ENCODE measurements around the gene SMAD7. TPM values are rescaled to one million over a fixed set of nuclear protein-coding genes. Genes with fewer than 3 reads are reported as not detected.

SMAD7 gene
- total RNA-seq, 1 donor from 2014 or later = 3.7 TPM

DNA sequence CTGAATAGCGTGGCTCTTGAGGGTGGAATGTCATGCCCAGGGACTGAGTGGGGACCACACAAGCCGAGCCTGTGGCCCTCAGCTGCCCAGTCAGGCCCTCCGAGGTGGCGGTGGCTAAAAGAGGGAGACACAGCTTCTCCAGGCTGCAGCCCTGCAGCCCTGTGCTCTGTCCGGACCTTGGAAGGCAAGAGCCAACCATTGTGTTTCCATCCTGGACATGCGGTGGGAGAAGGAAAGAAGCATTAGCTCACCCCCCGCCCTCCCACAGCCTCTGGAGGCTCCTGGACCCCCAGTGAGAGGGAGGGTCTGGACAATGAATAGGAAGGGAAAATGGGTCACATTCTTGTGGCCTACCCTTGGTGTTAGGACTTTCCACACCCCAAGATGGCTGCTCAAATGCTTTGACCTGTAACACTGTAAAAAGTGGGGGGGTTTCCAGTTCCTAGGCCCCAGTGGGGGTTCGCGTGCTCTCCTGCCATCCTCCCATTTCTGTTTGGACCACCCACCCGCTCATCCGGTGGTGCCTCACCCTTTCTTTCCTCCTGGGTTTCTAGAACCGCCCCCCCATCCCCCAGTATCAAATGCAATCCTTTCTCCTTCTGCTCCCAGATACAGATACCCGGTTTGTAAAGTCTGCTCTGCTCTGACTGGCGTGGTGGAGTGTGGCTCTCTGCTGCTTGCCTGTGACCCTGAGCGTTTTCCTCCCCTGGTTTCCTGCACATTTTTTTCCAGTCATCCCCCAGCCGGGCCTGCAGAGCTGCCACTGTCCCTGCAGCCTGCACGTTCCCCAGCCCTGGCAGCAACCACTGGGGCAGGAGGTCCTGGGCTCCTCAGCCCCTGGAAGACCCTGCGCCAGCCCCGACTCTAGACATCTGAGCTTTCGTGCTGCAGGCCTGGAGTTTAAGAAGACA lies 36.3 kb upstream of the SMAD7 start:
- no peak for ATAC-seq

DNA sequence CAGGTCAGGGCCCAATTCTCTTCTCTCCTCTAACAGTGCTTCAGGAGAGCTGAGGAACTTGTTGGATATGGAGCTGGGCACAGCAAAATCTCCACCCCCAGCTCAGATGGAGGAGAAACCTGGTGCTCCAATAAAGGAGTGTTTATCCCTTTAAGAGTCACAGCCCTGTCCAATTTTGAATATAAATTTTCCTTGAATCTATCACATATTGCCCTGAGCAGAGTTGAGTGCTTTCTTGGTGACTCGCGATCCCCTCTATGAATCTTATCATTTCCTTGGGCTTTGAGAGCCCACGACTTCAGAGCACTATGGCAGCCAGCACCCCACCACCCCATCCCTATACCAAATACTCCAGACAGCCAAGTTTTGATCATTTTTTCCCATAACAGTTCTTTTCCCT lies 34.4 kb upstream of the SMAD7 start:
- ATAC-seq = no peak

DNA sequence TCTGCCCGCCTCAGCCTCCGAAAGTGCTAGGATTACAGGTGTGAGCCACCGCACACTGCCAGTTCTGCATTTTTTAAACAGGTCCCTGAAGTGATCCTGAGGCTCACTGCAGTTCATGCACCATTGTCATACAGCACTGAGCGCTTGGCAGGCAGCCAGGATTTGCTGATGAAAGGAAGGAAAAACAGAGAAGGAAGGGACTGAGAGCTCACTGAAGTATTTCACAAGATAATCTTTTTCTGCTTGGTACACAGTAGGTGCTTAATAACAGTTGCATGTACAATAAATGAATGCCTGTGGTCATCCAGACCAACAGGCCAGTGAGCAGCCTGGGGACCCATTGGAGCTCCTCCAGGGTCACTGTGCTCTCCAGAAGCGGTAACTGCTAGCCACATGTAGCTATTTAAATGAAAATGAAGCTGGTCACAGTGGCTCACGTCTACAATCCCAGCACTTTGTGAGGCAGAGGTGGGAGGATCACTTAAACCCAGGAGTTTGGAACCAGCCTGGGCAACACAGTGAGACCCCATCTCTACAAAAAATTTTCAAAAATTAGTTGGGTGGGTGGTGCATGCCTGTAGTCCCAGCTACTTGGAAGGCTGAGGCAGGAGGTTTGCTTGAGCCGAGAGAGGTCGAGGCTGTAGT lies 33.1 kb upstream of the SMAD7 start:
- ATAC-seq = no peak

DNA sequence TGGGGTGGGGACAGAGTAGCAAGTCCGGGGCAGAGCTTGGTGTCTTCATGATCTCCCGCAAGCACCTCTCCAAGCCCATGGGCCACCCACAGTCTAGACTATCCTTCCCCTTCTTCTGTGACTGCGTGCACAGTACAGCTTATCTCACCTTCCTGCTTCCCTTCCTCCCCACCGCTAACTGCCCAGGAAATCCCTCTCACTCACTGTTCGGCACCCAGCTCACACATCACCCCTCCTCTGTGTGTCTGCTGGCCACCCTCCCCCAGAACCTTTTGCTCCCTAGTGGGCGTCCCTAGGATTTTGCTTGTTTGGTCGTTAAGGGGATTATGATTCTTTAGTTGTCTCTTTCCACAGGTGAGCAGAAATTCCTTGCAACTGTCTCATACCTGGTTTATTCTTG lies 31.5 kb upstream of the SMAD7 start:
- ATAC-seq = no peak

DNA sequence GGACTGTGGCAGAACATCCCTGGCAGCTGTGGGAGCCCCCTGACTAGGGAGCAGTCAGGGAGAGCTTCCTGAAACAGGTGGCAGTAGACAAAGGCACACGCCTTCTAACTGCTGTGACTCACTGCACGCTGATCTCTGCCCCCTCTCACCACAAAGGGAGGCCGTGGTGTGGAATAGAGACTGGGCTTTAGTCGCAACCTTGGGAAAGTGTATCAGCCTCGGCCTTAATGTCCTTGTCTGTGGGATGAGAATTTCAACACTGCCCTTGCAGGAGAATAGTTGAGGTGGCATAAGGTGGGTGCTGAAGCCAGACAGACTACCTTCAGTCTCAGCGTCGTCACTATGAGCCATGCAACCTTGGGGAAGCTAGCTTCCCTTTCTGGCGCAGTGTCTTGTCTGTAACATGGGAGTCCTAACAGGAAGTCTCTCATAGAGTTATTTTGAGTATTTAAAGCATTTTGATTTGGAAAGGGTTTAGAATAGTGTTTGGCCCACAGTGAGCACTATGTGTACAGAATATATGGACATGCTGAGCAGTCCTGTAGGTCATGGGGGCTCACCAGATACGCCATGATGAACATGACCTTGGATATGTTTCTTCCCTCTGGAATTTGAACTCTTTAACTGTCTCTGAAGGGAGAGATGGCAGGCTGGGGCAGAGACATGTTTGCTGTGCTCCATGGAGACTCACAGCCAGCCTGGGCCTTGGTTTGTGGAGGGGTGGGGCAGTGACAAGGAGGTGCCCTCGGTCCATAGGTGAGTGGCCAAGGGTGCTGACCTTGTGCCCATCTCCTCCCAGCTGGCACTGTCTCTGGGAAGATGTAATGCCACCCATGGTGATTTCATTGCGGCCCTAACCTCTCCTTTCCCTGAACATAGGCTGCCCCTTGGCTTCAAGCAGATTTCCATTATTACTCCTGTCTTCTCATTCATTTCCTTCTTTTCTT lies 29.5 kb upstream of the SMAD7 start:
- ATAC-seq = no peak

DNA sequence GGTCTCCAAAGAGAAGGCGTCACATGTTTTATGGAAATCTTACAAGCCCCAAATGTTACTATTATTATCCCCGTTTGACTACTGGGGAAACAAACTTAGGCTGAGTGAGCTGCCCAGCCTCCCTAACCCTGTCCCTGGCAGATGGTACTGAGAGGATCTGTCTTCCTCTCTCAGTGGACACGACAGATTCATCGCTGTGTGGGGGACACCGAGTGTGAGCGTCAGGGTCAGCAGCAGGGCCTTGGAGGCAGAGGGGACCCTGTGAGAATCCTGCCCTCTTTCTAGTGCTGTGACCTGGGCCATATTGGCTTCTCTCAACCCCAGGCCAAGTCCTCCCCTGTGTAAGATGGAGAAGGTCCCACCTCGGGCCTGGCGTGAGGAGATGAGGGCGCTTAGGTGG lies 27.1 kb upstream of the SMAD7 start:
- no peak for ATAC-seq

DNA sequence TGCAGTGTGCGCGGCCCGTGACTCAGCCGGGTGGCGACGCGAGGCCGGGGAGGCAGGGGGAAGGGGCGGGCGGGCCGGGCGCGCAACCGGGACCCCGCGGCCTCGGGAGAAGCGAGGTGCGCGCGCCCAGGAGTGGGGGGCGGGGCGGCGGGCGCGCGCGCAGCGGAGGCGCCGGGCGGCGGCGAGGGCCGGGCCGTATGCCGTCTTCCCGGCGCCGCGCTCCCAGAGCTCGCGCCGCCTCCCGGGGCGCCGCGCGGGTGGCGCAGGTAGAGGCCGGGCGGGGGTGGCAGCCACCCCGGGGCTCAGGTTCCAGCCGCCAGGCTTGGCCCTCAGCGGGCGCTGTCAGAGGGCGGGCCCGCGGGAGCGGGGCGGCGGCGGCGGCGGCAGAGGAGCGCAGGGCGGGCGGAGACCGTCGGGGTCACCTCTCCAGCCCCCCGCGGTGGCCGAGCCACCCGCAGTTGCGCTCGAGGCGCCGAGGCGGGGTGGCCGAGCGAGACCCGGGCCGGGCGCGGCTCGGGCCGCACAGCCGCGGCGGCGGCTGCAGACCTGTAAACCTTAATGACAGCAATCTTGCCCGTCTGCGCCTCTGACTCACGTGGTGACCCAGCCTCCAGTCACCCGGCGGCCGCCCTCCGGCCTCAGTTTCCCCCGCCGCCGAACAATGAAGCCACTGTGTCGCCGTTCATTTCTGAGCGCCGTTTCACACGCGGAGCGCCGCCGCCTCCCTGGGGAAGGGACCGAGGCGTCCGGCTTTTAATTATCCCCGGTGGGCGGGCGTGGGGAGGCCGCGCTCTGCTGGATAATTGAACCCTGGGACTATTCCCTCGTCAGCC lies 25.3 kb upstream of the SMAD7 start:
- ATAC-seq = peak; percentile 74

DNA sequence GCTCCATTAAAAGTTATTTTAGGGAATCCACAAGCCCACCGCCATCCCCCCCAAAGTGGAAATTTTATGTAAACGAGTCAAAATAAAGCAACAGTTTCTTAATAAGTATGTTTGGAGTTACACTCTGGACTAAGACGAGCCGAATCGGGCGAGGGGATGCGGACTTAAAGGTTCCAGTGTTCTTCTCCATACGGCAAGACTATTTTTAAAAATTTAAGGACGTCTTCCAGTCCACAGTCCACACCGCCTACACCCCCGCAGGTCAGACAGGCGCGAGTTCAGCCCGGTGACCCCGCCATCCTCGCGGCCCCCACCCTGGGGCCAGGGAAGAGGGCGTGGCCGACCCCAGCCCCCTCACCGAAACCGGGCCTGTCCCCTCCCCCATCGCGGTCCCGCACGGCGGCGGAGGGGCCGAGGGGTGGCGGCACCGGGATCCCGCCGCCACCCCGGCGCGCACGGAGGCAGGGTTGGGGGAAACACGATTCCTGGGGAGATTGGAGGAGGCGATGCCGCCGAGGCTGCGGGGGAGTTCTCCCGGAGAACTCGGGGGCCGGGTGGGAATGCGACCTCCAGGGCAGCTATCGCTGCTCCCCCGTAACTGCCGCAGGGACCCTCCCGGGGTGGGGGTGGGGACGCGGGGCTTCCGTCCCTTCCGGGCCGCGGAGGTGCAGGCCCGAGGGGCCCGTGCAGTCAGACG lies 24.5 kb upstream of the SMAD7 start:
- peak; percentile 3 for ATAC-seq

DNA sequence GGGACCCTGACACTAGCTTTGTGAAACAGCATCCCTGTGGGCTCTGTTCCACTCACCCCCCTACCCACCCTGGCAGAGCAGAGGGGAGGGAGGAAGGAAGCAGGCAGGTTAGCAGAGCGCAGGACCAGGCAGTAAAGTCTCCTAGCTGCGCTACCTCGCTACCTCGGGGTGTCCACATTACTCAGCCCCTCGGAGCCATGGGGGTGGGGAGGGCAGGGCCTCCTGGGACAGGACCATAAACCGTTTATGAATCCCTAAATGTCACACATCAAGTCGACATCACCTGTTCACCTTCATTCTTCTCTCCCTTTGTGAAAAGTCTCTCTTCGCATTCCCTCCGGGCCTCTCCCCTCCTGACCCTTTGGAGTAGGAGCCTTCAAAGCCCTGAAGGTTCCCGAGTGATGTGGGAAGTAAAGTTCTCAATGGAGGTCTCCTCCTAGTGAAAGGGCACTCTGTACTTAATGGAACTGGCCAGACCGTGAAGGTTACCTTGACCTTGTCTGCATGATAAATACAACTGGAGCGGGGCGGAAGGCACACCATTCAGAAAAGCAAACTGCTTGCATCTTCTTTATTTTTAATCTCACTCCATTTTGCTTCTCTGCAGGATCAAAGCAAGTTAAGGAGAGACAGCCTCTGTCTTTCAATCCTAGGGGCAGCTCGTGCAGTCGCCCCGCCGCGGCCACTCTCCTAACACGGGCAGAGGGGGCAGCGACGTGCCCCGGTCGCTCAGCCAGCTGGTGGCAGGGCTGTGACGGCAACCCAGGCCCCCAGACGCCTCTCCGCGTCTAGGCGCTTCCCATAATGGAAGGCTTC lies 23.7 kb upstream of the SMAD7 start:
- peak; percentile 21 for ATAC-seq

DNA sequence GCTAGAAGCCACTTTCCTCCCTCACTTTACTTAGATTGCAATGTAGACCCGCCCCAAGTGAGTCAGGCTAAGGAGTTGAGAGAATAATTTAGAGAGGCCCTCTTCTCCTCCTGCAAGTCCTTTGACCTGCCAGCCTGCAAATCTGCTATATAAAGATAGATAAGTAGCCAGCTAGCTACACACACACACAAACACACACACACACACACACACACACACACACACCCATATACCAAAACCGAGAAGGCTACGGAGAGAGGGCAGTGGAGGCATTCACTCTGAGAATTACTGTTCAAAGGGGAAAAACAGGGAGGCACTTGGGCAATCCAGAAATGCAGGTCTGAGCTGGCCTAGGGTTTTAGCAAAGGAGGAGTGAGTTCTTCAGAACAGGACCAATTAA lies 23.0 kb upstream of the SMAD7 start:
- ATAC-seq = peak; percentile 69

DNA sequence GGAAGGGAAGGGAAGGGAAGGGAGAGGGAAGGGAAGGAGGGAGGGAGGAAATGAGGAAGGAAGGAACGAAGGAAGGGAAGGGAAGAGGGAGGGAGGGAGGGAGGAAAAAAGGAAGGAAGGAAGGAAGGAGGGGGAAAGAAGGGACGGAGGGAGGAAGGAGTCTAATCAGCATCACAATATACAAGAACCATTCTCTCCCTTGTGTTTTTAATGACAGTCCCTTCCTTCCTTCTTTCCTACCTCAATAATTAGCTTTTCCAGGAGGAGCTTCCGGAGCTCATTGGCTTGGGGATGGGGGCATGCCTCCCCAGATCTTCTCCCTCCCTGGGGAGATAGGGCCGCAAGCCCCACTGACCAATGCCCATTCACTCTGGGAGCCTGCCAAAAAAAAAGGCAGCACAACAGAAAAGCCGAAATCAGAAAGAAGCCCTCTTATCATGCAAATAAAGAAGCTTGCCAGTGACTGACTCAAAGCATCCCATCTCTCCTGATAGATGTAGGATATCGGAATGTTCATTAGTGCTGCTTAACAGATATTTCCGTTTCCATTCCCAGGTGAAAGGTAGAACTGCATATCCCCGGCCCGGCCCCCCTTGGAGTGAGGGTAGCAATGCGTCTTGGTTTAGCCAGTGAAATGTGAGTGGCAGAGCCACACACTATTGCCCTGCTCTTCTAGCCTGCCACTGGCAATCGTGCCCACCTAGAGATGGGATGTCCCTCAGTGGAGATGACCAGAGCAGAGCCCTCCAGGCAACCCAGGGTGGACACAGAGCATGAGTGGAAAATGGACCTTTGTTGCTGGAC lies 17.8 kb upstream of the SMAD7 start:
- no peak for ATAC-seq

DNA sequence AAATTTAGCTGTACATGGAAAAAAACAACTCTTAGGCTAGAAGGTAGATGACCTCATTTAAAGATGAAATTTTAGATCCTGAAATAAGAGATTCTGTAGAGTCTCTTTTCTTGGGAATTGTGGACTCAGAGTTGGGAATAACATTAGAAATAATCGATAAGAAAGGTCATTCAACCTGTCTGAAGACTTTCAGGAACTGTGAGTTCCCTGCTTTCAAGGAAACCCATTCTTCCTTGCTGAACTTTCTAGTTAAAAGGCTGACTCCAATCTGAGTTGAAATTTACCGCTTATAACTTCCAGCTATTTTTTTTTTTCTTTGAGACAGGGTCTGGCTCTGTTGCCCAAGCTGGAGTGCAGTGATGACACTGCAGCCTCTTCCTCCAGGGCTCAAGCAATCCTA lies 16.8 kb upstream of the SMAD7 start:
- ATAC-seq = no peak

DNA sequence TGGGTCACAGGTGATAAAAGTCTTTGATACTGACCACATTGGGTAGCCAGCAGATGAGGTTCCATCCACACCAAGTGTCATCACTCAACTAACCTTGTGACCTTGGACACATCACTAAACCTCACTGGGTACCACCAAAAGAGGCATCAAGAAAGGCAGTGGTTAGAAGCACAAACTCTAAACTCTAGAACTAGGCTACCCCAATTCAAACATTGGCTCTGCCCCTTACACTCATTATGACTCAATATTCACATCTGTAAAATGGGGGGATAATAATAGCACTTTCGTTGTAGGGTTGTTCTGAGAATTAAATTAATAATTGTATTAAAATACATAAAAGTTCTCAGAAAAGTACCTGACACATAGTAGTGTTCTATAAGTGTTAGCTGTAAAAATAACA lies 15.8 kb upstream of the SMAD7 start:
- no peak for ATAC-seq

DNA sequence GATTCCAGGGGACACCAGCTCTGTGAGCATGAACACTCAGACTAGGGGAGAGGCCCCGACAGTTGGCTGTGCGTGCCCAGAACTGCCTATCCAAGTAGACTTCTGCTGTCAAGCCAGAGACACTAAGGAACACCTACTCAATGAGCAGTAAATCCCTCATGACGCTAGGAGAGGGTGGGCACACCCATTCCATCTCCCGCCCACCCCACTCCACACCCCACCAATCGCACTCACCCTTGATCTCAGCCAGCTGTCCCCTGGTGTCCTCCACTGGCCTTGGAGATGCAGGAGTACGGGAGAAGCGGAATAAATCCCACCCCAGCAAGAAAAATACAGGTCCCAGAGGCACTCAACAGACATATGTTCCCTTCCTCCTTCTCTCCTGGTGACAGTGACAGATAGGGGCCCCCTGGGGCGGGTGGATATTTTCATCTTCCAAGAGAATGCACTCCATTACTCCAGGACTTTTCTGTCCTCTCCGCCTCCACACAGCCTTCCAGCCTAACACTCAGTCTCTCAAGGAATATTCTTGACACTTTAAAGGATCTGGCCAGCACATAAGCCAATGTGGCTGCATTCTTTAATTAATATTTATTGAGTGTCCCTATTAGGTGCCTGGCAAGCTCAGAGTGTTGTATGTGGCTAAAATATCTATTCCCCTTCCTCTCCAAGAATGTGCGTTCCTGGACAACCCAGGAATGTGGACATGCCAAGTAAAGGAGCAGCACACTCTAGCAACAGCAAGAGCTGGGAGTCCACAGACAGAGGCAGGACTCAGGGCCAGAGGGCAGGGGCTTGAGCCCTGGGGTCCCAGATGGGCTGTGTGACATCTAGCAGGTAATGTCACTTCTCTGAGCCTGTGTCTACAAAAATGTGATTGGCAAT lies 13.1 kb upstream of the SMAD7 start:
- ATAC-seq = no peak

DNA sequence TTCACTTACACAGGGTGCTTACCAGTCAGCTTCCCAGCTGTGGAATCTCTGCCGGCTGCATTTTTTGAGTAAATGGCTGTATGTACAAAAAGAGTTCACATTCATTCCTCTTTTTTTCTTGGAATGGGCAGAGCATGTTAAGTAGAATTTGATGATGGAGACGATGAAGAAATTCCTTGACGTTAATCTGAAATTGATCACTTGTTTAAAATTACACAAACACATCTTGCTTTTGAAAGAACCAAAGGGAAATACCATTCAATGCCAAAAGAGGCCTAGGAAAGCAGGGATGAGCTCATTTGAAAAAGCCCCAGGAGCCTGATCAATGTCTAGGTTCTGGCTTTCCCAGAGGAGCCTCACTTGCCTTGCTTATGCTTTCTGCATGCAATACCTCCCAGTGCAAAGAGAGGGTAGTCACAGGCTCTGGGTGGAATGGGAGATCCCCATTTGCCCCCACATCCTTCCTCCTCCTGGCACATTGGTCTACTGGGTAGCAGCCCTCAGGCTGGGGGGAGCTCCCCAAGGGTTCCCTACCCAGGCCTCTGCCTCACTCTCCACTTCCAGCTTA lies 12.3 kb upstream of the SMAD7 start:
- ATAC-seq = no peak

DNA sequence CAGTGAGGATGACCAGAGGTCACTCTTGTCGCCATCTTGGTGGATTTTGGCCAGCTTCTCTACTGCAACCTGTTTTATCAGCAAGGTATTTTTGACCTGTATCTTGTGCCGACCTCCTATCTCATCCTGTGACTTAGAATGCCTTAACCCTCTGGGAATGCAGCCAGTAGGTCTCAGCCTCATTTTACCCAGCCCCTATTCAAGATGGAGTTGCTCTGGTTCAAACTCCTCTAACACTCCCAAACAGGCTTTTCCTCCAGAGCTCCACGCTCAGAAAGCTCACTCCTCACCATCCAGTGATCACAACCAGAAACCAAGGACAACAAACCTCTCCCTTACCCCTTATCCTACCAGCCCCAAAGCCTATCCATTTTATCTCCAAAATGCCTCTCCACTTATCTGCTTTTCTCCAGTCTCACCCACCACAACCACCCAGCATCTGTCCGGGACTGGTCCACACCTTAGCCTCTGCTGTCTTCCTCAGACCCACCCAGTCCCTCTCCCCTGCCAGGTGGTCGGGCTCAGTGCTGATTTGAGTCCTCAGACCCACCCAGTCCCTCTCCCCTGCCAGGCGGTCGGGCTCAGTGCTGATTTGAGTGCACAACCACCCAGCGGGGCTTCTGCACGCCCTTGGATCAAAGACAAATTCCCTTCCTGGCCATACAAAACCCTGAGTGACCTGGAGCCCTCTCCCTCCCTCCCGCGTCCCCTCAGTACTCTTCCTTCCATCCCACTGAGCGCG lies 11.7 kb upstream of the SMAD7 start:
- ATAC-seq = no peak

DNA sequence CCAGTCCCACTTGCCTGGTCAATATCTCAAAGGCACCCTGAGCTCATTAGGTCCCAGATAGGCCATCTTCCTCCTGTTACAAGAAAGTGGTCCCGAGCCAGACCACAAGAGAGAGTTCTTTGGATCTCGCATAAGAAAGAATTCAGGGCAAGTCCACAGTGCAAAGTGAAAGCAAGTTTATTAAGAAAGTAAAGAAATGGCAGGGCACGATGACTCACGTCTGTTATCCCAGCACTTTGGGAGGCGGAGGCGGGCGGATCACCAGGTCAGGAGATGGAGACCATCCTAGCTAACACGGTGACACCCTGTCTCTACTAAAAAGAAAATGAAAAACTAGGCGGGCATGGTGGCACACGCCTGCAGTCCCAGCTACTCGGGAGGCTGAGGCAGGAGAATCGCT lies 10.8 kb upstream of the SMAD7 start:
- no peak for ATAC-seq
